ENCODE data around the gene FMNL3.

The FMNL3 gene

DNA sequence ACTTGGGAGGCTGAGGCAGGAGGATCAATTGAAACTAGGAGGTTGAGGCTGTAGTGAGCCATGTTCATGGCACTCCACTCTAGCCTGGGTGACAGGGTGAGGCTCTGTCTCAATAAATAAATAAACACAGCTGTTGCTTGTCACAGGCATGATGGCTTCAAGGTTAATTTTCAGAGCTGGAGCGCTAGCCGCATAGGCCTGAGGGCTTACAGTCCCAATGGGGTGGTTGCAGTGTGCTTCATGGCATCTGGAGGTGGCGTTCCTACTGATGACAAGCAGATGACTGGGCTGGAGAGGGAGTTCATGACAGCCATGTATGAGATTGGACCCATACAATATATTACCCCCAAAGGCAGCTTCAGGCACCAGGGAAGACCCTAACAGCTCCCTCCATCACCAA lies 1.6 kb upstream of the FMNL3 start:
- DNase-seq, result no peak

DNA sequence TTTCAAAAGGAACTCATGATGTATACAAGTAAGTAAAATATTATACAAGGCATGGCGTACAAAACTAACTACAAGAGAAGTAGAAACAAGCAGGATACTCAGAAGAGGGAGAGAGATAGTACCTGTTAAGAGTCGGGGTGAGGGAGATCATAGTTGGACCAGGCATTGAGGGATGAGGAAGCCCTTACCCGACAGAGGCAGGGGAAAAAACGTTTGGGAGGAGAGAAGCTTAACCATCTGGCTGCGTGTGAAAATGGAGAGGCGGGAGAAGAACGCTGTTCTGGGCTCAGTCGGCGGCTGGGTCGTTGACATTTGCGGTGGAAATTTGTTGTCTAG lies 575 bp upstream of the FMNL3 start:
- DNase-seq, result no peak

DNA sequence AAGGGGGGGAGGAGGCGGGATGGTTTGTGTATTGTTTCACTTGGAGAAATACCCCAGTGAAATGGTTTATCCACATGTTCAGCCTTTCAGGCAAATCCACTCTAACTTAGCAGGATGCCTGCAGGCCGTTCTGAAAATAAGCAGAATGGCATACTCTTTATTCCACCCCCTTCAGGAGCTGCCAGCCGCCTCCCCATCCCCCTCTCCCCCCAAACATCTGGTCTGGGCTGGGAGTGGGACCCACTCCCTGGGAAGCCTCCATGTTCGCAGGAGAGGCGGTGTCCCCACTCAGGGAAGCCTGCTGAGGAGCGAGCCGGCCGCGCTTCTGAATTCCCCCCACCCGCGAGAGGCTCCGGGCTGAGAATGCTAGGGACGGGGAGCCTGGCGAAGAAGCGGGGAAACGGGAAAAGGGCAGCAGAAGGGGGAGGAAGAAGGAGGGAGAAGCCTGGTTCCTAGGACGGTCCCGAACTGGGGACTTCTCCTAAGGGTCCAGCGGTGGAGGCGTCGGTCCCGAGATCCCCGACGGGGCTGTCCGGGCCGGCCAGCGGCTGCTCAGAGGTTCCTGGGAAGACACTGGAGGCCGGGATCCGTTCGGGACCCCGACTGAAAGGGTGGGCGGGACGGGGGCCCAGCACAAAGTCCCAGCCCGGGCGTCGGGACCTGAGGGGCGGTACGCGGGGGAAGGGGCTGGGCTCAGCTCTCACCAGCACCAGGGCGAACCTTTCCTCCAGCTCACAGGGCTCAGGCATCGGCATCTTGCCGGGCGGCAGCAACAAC lies 666 bp downstream of the FMNL3 start:
- DNase-seq, result no peak

DNA sequence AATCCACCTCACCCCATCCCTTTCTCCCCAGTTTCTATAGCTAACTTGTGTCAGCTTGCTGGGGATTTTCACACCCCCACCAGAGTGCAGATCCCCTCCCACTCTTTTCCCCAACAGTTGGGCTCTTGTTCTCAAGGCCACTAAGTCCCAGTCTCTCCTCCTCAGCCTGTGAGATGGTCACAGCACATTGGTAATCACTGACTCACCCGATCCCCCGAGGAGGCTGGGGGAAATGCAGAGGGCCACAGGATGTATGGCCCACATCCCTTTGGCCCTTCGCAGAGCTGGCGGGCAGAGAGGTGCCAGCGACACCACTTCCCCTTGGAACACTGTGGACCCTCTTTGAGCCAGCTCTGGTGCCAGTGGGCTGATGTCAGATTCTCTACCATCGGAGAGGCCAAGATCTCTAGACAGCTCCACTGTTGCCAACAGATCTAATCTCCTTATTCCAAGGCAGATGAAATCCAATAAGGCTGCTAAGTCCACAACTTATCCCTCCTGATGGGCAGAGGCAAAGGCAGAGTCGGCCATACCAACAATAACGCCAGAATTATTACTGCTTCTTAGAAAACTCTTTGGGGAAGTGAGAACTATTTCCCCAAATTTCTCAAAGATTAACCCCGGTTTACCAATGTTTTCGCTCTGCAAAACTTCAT lies 1.6 kb downstream of the FMNL3 start:
- no peak for DNase-seq

DNA sequence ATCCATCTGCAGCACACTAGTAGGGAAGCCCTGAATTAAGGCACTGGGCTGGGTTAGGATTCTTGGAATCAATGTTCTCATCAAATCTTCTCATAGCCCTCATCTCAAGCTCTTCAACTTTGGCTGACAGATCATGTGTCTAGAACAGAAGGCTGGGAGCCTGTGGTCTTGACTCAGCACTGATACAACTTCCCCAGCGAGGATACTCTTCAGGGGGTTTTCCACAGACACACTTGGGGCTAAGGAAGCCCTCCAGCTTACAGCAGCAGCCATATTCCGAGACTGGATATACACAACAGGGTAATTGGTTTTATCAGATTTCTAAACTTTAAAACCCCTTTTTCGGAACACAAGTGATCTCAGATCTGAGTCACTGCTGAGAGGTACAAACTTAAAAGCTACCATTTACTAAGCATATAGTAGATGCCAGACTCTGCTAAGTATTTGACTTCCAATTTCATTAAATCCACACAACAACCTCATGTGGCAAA lies 3.5 kb downstream of the FMNL3 start:
- no peak for DNase-seq

DNA sequence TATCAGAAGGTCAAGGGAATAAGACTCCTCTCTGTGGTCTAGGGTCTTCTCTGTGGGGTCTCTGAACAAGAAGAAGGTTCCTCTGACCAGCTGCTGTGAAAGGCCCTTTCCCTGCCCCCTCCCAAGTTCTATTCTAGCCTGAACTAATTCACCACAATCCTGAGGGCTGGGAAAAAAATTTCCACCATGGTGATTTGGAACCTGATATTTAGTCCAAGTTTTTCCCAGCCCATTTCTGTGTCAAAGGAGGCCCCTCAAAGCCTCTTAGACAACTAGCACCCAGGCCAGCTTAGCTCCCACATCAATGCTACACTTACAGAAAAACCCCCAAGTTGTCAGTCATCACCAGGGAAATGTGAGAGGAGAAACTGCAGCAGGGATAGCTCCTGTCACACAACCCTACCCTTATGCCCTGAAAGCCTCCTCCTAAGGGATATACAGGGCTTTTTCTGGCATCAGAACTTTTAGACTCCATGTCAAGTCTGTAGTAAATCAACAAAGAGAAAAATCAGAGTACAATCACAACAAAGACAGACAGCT lies 4.5 kb downstream of the FMNL3 start:
- DNase-seq, result no peak

DNA sequence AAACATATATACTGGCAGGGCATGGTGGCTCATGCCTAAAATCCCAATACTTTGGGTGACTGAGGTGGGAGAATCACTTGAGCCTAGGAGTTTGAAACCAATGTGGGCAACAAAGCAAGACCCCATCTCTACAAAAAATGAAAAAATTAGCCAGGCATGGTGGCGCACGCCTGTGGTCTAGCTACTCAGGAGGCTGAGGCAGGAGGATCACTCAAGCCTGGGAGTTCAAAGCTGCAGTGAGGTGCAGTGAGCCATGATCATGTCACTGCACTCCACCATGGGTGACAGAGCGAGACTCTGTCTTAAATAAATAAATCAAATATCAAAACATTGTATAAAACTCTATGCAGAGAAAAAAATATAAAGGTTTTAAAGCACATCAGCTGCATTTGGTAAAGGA lies 5.2 kb downstream of the FMNL3 start:
- no peak for DNase-seq

DNA sequence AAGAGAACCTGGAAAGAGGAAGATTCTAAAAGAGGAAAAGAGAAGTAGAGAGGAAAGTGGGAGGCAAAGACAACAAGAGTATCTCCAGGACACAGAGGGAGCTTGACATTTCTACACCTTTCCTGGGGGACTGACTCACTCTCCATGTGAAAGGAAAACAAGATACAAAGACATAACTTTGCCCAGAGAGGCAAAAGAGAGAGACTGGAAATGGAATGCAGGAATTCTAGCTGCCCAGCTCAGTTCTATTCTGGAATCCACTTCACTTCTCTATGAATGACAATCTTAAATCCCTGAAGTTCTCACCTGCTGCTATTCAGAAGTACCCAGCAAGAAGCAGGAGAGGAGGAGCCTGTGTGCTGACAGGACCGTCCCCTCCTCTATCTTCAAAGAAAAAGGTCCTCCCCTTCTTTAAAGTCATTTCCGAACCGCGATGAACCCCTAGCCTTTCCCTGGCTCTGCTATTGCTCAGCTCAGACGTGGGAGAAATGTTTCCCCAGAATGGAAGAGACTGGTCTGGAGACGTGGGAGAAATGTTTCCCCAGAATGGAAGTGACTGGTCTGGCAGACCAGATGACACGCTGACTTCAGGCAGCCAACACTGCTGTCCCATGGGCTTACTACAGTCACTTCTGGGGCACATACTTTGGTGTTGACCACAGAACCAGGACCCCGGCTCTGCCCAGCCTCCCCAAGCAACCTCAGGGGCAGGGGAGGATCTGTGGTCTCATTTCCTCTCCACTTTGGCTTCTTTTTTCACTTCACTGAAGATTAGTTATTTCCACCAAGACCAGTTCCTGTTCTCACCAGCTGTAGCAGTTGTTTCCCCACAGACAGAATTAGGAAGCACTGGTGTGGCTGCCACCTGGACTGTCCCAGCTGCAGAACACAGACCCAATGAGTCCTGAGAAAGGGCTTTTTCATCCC lies 8.3 kb downstream of the FMNL3 start:
- DNase-seq, result peak; percentile 16

DNA sequence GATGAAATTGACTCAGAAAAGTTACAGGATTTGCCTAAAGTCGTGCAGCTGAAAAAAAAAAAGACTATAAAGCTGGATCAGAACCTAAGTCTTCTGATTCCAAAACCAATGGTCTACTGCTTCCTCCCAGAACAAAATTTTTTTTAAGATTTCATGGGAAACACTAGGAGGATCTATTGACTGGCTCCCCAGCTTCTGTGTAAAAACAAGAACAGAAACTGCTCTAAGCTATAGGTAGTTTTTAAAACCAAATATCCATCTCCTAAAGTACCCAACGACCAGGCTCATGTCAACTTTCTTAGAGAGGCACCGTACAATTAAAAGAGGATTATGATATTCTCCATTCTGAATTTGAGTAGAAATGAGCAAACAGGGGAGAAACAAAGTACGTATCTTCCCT lies 9.4 kb downstream of the FMNL3 start:
- DNase-seq, result no peak

DNA sequence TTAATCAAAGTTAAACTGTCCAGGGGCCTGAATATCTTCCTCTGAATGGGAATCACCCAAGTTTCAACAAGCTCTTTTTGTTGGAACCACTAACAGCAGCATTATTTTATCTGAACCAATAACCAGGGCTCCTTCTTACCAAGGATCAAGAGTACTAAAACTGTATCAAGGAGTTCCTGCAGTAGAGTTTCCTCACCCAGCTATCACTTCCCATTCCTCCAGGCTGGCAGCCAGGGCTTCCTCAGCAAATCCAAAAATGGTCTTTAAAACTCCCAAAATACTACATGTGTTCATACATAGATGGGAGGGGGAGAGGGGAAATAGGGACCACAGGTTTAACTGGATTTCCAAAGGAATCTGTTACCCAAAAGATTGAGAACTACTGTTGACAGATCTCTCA lies 10.5 kb downstream of the FMNL3 start:
- no peak for DNase-seq

DNA sequence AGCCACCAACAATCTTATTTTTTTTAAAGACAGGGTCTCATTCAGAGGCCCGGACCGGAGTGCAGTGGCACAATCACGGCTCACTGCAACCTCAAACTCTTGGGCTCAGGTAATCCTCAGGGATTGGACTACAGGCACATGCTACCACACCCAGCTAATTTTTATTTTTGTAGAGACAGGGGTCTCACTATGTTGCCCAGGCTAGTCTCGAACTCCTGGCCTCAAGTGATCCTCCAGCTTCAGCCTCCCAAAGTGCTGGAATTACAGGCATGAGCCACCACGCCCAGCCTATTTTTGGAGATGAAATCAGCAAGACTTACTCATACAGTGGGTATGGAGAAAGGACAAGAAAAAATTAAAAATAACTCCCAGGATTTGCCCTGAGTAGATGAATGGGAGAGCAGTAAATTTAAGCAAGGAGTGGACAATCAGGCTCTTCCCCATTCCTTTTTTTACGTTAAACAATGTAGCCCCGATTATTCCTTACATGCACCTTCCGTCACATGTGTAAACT lies 13.2 kb downstream of the FMNL3 start:
- no peak for DNase-seq

DNA sequence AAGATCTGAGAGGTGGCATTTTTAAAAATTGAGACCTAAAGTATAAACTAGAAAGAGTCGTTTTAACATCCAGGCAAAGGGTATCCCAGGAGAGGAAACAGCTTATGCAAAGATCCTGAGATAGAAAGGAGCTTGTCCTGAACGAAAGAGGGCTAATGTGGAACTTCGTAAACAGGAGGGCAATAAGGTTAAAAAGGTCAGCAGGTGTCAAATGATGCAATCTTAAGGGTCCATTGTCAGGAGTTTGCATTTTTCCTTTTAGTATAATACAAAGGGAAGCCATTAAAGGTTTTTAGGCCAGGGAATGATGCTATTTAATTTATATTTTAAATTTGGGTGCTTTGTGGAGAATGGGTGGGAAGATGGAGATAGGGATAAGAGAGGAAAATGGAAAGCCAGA lies 14.4 kb downstream of the FMNL3 start:
- DNase-seq, result no peak

DNA sequence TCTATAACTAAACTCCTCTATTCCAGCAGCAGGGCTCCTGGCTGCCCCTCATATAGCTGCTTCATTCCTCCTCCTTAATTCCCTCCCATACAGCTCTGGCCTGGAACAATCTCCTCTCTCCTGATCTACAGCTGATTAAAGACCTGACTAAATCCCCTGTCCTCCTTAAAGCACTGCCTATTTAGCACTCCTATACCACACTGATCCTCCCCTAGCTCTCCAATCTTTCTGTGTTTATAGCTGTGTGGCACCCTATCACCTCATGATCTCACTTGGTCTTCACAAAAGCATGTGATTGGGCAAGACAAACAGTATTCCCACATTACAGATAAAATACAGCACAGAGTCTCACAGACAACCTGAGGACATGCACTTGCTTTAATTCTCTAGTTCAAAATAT lies 17.4 kb downstream of the FMNL3 start:
- DNase-seq, result no peak

DNA sequence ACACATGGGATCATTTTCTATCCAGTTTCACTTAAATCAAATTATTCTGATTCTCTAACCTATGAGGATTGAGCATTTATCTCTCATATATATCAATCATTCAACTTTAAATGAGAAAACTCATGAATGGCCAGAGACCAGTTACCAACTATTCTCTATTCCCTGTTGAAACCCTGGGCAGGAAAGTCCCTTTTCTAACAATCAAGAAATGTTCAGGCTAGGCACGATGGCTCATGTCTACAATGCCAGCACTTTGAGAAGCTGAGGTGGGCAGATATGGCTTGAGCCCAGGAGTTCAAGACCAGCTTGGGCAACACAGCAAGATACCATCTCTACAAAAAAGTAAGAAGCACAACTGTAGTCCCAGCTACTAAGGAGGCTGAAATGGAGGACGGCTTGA lies 18.0 kb downstream of the FMNL3 start:
- DNase-seq, result no peak

DNA sequence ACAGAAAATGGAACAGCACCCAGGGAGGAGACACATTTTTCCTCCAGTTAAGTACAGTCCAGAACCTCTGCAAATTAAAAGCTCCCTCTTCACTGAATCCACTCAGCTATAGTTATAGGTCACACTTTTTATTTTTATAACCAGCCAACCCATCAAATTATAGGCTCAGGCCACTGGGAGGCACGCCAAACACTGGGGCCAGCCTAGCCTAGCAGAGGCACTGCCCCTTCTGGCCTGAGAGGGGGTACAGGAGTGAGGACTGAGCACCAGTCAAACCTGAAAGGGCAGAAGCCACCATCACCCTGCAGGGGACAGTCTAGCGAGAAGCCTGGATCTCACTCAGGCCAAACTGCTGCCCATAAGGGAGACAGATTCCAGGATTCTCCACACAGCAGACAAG lies 19.3 kb downstream of the FMNL3 start:
- no peak for DNase-seq

DNA sequence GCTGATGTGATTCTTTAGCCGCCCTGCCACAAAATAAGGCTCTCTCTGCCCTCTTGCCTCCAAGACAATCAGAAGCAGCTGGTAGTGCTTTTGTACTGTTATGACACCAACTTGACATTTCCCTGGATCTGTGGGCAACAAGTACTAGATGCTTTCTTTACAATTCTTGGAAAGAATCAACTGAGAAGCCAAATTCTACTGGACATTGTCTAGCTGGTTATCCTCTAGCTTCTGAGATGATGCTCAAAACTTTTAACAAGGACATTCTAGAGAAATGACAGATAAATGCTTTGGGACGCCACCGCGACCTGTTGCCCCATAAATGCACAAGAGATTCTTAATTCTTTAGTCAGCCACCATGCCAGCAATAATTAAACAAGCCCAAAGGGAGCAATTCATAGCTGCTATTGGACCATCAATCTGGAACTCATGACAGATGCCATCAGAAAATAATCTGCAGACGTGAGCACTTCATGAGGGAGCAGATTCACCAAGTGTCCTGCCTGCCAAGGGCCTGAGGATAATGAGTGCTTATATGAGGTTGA lies 22.8 kb downstream of the FMNL3 start:
- no peak for DNase-seq

DNA sequence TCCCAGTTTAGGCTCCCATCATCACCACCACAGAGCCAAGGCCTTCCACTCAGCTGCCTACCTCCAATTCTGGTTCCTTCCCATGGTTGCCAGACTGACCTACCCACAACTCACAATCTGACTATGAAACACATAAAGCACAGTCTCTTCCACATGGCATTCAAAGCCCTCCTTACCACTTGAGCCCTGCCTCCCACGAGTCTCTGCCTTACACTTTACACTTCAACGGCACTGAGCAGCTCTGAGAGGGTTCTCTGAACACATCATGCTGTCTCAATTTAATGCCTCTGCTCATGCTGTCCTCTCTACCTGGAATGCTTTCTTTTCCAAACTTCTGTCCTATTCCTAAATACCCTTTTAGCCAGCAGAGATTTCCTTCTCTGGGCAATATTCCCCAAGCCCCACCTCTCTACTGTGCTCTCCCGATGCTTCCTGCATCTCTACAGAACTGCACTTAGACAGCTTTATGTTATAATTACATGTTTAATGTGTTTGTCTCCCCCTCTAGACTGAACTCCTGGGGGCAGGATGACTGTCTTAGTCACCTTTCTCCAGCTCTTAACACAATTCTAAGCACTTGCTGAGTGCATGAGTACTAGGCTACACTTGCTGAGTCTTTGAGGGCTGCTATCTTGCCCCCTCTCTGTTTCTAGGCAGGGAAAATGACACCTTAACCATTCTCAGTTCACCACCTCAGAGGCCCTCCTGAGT lies 23.5 kb downstream of the FMNL3 start:
- DNase-seq, result no peak

DNA sequence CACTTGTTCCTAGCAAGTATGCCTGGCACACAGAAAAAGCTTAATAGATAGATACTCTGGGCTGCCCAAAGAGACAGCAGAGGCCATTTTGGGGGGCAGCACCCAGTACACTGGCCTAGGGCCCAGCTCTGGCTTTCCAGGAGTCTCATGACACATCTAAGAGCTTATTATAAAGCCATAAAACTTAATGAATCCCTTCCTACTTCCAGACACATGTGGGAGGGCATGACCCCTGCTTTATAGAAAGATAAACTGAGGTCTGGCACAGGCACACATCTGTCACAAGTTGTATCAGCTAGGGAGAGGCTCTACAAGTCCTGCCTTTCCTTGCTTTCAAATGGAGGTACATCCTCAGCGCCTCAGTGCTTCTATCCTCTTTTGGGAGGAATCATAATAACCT lies 27.1 kb downstream of the FMNL3 start:
- no peak for DNase-seq

DNA sequence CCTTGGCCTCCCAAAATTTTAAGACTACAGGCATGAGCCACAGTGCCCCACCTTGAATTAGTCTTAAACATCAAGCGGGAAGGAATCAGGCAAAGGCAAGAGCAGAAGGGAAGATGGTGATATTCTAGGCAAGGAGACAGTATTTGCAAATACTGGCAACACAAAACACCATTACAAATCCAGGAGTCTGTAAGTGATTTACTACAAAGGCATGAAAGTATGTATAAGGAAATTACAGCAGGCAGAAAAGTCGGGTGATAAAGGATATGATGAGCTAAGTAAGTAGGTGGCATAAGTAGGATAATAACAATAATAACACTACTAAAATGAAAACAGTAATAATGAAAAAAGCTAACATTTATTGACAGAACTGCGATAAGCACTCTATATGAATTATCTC lies 28.5 kb downstream of the FMNL3 start:
- DNase-seq, result no peak

DNA sequence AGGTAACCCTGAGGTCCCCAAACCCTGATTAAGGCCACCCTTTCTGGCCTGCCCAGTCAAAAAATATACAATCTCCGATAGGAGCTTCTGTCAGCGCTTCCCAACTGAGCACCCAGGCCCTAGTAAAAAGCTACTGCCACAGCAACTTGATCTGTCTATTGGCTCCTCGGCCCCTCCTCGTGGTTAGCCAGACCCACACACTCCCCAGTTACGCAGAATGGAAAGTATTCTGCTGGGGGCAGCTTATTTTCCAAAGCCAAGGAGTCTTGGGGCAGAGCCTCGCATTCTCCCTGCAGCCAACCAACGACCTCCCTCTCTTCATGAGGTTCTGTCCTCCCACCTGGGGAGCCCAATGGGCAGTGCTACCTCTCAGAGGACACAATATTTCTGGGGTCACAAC lies 32.1 kb downstream of the FMNL3 start:
- DNase-seq, result no peak

DNA sequence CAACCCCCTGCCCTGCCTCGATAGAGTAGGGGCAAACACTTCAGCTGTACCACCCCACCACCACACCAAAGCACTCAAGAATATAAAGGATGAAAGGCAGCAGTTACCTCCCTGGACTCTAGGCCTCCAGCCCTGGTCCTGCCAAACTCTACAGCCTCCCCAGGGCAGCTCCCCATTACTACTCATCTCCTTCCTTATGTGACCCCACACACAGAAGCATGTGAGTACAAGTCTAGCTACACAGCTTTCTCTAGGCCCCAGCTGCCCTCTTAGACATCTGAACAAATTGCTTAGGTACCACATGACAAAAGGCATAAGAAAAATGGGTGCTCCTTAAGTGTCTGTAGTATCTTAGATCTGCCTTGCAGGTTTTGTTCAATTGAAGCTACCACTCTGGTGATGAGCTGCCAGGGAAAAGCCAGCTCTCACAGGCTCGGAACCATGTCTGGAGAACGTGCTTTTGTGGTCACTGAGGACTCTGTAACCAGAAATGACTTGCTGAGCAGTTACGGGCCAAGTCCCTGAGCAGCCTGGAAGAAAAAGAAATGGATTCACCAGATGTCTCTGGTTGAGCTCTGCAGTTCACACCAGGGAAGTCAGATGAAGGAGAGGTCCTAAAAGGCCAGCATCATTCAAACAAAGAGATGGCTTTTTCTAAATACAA lies 32.8 kb downstream of the FMNL3 start:
- DNase-seq, result no peak

Data from hematopoietic multipotent progenitor cell treated with erythropoietin and hydrocortisone succinate and interleukin-3 and kit ligand, for 8 days (in vitro differentiated cells).